CD4-positive, CD25-positive, alpha-beta regulatory T cell (primary cell): ENCODE results near the gene PLD3. TPM values are rescaled to one million over a fixed set of nuclear protein-coding genes. Genes with fewer than 3 reads are reported as not detected.
"Not testable (repeated sequence)": the region's sequence is repeated elsewhere in the genome, so short reads cannot be mapped to it uniquely, and the experiment has no call there.

Experiments
- ATAC-seq, 2 donors: fragments of 150-1000 bp; cut with Tn5 transposase; one replicate each; pipeline ENCODE4 v1.10.0; 2021; ENCODE audit warnings: low read depth in 2 of 2, moderate number of reproducible peaks in 2 of 2, moderate library complexity in 1 of 2
- DNase-seq, 3 donors: peaks; one replicate each; pipeline versions ENCODE4 v3.0.0 to v3.0.0-alpha.2; 2012 to 2022; ENCODE audit warnings: mixed read lengths in 1 of 3
- H3K27ac ChIP-seq: one replicate; pipeline ENCODE4 v1.7.0; 2013; ENCODE audit warnings: mild to moderate bottlenecking, low read length; ENCODE audit not compliant: insufficient read depth, poor library complexity, severe bottlenecking
- H3K27me3 ChIP-seq: one replicate; pipeline ENCODE4 v1.7.0; 2013; ENCODE audit warnings: low read length; ENCODE audit not compliant: control insufficient read depth, insufficient read depth
- H3K36me3 ChIP-seq: one replicate; pipeline ENCODE4 v1.7.0; 2013; ENCODE audit warnings: mild to moderate bottlenecking, low read length, moderate library complexity; ENCODE audit not compliant: control insufficient read depth, insufficient read depth
- H3K4me1 ChIP-seq: 2 replicates; pipeline ENCODE4 v1.7.0; 2013; ENCODE audit warnings: mild to moderate bottlenecking, low read length; ENCODE audit not compliant: insufficient read depth, control insufficient read depth, poor library complexity, severe bottlenecking
- H3K4me3 ChIP-seq: one replicate; pipeline ENCODE4 v1.7.0; 2013; ENCODE audit warnings: low read depth, mild to moderate bottlenecking, low read length, moderate library complexity
- H3K9me3 ChIP-seq, 2 experiments: 1 replicate in 1 of 2; 2 replicates in 1 of 2; pipeline ENCODE4 v1.7.0; 2013; ENCODE audit warnings: low read length in 2 of 2, mild to moderate bottlenecking in 1 of 2, moderate library complexity in 1 of 2; ENCODE audit not compliant: control insufficient read depth in 2 of 2
- H3K27ac Mint-ChIP-seq, 3 donors: one replicate each; pipeline ENCODE4 v1.8.0; 2020 to 2022; ENCODE audit warnings: mild to moderate bottlenecking in 3 of 3, mixed read lengths in 3 of 3, moderate library complexity in 2 of 3
- H3K27me3 Mint-ChIP-seq: one replicate; pipeline ENCODE4 v1.8.0; 2022; ENCODE audit warnings: mild to moderate bottlenecking, mixed read lengths
- H3K36me3 Mint-ChIP-seq: one replicate; pipeline ENCODE4 v1.8.0; 2020; ENCODE audit warnings: mixed read lengths
- H3K4me1 Mint-ChIP-seq, 4 donors: one replicate each; pipeline ENCODE4 v1.8.0; 2020 to 2022; ENCODE audit warnings: mixed read lengths in 4 of 4, mild to moderate bottlenecking in 1 of 4
- H3K4me3 Mint-ChIP-seq, 4 donors: one replicate each; pipeline ENCODE4 v1.8.0; 2020 to 2022; ENCODE audit warnings: mild to moderate bottlenecking in 4 of 4, mixed read lengths in 4 of 4, moderate library complexity in 3 of 4
- H3K9me3 Mint-ChIP-seq, 7 donors: one replicate each; pipeline ENCODE4 v1.8.0; 2020 to 2022; ENCODE audit warnings: mixed read lengths in 7 of 7, mild to moderate bottlenecking in 3 of 7, moderate library complexity in 2 of 7
- polyA plus RNA-seq, 4 donors: library from polyadenylated mRNA; unstranded; fragments of 300-500 nt; fragmentation: Illumina TruSeq; gene quantifications; one replicate each; pipeline ENCODE4 v1.2.3, GENCODE V29; 2021
- total RNA-seq: library from RNA; stranded (reverse); gene quantifications from one replicate; pipeline ENCODE4 v1.2.3, GENCODE V29; 2022

The PLD3 gene
- total and polyA plus RNA-seq, 5 donors from 2014 or later = 49.2 to 73.7 (median 50.3) TPM

DNA sequence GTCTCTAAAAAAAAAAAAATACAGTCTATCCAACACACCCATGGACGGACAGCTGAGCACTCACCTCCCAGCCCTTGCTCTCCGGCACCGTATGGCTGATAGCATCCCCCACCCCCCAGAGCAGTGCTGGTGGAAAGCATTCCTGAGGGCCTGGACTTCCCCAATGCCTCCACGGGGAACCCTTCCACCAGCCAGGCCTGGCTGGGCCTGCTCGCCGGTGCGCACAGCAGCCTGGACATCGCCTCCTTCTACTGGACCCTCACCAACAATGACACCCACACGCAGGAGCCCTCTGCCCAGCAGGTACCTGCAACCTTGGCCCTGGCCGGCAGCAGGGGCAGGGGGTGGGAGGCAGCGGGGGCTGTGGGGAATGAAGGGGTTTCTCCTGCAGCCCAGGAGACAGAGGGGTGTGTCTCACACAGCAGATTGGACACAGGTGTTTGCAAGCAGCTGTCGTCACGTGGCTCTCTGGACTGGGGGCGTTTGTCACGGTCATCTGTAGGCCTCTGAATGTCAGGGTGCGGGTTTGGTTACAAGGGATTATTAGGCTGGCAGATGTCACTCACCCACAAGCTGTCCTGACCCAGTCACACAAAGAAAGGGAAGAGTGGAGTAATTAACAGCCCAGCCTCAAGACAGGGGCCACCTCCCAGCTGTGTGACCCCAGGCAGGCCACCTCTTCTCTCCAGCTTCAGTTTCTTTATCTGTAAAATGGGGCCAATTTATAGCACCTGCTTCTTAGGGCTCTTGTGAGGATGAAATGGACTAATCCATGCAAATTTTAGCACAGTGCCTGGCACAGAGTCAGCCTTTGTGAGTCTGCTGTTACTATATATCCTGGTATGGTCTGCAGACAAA, 19.3 kb downstream of the PLD3 start:
- no peak for DNase-seq
- Histone ChIP-seq H3K4me3 (no peak overlapping the region), H3K4me1 (peaks cover 5% of the 10 kb centered on the region), H3K27ac (no peak overlapping the region), H3K9me3 (no peaks in the 10 kb centered on the region), H3K36me3 (peaks cover 10% of the 10 kb centered on the region), H3K27me3 (no peaks in the 10 kb centered on the region)
- H3K27ac Mint-ChIP-seq = no peak overlapping the region
- H3K4me1 Mint-ChIP-seq = peaks cover 7 to 13% (median 11%) of the 10 kb centered on the region in 4 donors
- no peaks in the 10 kb centered on the region for H3K27me3 Mint-ChIP-seq
- H3K9me3 Mint-ChIP-seq = no peaks in the 10 kb centered on the region
- no peak for ATAC-seq
- H3K4me3 Mint-ChIP-seq = no peak overlapping the region
- H3K36me3 Mint-ChIP-seq = peaks cover 15% of the 10 kb centered on the region

DNA sequence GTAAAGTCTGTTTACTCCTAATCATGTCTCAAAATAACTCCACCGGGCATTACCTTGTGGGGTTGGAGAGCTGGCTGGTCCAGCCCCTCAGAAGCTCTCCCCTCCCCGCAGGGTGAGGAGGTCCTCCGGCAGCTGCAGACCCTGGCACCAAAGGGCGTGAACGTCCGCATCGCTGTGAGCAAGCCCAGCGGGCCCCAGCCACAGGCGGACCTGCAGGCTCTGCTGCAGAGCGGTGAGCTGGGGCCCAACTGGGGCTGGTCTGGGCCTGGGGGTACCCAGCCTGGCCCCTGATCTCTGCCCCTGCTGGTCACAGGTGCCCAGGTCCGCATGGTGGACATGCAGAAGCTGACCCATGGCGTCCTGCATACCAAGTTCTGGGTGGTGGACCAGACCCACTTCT, 21.3 kb downstream of the PLD3 start:
- Histone ChIP-seq H3K27ac (no peak overlapping the region), H3K27me3 (no peaks in the 10 kb centered on the region), H3K9me3 (no peaks in the 10 kb centered on the region), H3K4me1 (peaks cover 5% of the 10 kb centered on the region), H3K4me3 (no peak overlapping the region), H3K36me3 (peaks cover 19% of the 10 kb centered on the region)
- no peak overlapping the region for H3K4me3 Mint-ChIP-seq
- H3K4me1 Mint-ChIP-seq = peaks cover 6 to 10% (median 7%) of the 10 kb centered on the region in 4 donors
- no peaks in the 10 kb centered on the region for H3K9me3 Mint-ChIP-seq
- ATAC-seq (no peak), DNase-seq (no peak)
- H3K27ac Mint-ChIP-seq = peak overlapping the region in 1 of 3 donors; percentile 85
- H3K27me3 Mint-ChIP-seq = no peaks in the 10 kb centered on the region
- H3K36me3 Mint-ChIP-seq = peaks cover 19% of the 10 kb centered on the region

DNA sequence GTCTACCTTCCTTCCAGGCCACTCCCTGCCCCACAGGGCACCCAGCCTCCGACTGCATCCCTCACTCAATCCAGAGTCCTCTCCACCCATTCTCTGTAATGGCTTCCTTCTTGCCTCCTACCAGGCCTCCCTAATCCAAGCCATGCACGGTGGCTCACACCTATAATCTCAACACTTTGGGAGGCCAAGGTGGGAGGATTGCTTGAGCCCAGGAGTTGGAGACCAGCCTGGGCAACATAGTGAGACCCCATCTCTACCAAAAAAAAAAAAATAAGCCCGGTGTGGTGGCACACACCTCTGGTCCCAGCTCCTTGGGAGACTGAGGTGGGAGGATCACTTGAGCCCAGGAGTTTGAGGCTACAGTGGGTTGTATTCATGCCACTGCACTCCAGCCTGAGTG, 21.8 kb downstream of the PLD3 start:
- H3K36me3 ChIP-seq = peaks cover 19% of the 10 kb centered on the region

DNA sequence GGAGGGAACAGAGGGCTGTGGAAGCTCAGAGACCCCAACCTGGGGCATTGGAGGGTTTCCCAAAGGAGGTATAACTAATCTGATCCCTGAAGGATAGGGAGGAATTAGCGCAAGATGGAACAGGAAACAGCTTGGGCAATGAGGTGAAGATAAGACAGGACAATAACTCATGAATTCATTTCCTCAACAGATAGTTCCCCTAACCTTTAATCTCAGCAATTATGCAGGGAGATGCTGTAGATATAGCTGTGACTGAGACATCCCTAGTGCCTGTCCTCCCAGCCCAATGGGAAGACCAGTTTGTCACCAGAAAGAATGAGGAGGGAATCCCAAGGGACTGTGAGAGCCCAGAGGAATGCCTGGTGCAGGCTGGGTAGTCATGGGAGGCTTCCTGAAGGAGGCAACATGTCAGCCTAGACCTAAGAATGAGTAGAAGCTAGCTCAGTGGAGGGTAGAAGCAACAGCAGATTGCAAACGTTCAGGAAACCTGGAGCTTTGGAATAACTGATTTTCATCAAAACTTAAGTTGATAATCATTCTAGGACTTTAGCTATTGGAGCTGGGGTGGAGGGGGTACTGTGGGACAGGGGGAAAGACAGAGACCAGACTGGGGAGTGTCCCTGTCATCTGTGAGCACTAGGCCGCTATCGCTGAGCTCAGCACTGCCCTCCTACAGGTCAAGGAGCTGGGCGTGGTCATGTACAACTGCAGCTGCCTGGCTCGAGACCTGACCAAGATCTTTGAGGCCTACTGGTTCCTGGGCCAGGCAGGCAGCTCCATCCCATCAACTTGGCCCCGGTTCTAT, 22.7 kb downstream of the PLD3 start:
- H3K27me3 ChIP-seq = no peaks in the 10 kb centered on the region
- no peaks in the 10 kb centered on the region for H3K9me3 Mint-ChIP-seq
- peaks cover 0 to 3% (median 0%) of the 10 kb centered on the region in 4 donors for H3K4me1 Mint-ChIP-seq
- peaks cover 16% of the 10 kb centered on the region for H3K36me3 ChIP-seq
- H3K4me3 Mint-ChIP-seq = no peak overlapping the region
- peaks cover 19% of the 10 kb centered on the region for H3K36me3 Mint-ChIP-seq
- ATAC-seq = no peak
- DNase-seq = no peak
- H3K4me3 ChIP-seq = no peak overlapping the region
- no peak overlapping the region for H3K27ac Mint-ChIP-seq
- no peaks in the 10 kb centered on the region for H3K9me3 ChIP-seq
- H3K4me1 ChIP-seq = no peaks in the 10 kb centered on the region
- no peaks in the 10 kb centered on the region for H3K27me3 Mint-ChIP-seq
- no peak overlapping the region for H3K27ac ChIP-seq

More for the DNA sequence above, 21.8 kb downstream of the PLD3 start:
- H3K4me3 Mint-ChIP-seq, H3K4me3 ChIP-seq, H3K4me1 ChIP-seq, H3K9me3 Mint-ChIP-seq, H3K27me3 ChIP-seq, H3K4me1 Mint-ChIP-seq, DNase-seq, H3K27ac ChIP-seq, H3K9me3 ChIP-seq, H3K27me3 Mint-ChIP-seq, ATAC-seq: not testable (repeated sequence)
- Mint-ChIP-seq H3K36me3 (peaks cover 19% of the 10 kb centered on the region), H3K27ac (peak overlapping the region in 1 of 3 donors; percentile 85)

DNA sequence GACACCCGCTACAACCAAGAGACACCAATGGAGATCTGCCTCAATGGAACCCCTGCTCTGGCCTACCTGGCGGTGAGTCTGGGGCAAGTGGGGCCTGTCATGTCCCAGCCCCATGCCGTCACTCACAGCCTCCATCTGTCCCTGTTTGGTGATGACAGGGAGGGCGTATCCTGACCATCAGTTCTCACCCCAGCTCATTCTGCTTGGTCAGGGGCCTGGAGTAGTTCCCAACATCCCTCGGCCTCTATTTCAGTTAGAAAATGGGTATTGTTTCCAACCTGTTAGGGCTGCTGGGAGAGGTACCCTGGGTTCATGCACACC, 23.3 kb downstream of the PLD3 start:
- Histone ChIP-seq H3K27me3 (no peaks in the 10 kb centered on the region), H3K36me3 (peaks cover 13% of the 10 kb centered on the region), H3K9me3 (no peaks in the 10 kb centered on the region), H3K4me1 (no peaks in the 10 kb centered on the region), H3K27ac (no peak overlapping the region), H3K4me3 (no peak overlapping the region)
- no peak overlapping the region for H3K4me3 Mint-ChIP-seq
- no peak for ATAC-seq
- DNase-seq = no peak
- no peaks in the 10 kb centered on the region for H3K9me3 Mint-ChIP-seq
- no peak overlapping the region for H3K27ac Mint-ChIP-seq
- peaks cover 19% of the 10 kb centered on the region for H3K36me3 Mint-ChIP-seq
- H3K4me1 Mint-ChIP-seq = peaks cover 0 to 3% (median 0%) of the 10 kb centered on the region in 4 donors
- H3K27me3 Mint-ChIP-seq = no peaks in the 10 kb centered on the region

DNA sequence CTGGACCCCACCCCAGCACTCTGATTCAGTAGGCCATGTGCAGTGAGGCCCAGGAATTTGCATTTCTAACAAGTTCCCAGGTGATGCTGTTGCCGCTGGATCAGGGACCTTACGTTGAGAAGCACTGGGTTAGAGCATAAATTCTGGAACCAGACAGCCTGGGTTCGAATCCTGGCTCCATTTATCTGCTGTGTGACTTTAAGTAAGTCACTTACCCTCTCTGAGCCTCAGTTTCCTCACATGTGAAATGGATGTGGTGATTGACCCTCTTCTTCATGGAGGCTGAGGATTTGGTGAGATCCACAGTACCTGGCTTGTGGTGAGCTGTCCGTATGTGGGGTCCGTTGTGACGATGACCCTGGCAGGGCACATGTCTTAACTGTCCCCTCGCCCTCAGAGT, 25.6 kb downstream of the PLD3 start:
- H3K4me1 Mint-ChIP-seq = peaks cover 0 to 3% (median 0%) of the 10 kb centered on the region in 4 donors
- Histone ChIP-seq H3K27ac (no peak overlapping the region), H3K4me3 (no peak overlapping the region), H3K27me3 (no peaks in the 10 kb centered on the region), H3K36me3 (peaks cover 13% of the 10 kb centered on the region), H3K9me3 (no peaks in the 10 kb centered on the region), H3K4me1 (no peaks in the 10 kb centered on the region)
- no peaks in the 10 kb centered on the region for H3K9me3 Mint-ChIP-seq
- H3K27me3 Mint-ChIP-seq = no peaks in the 10 kb centered on the region
- no peak overlapping the region for H3K27ac Mint-ChIP-seq
- ATAC-seq = no peak
- no peak for DNase-seq
- H3K36me3 Mint-ChIP-seq = peaks cover 16% of the 10 kb centered on the region
- no peak overlapping the region for H3K4me3 Mint-ChIP-seq

DNA sequence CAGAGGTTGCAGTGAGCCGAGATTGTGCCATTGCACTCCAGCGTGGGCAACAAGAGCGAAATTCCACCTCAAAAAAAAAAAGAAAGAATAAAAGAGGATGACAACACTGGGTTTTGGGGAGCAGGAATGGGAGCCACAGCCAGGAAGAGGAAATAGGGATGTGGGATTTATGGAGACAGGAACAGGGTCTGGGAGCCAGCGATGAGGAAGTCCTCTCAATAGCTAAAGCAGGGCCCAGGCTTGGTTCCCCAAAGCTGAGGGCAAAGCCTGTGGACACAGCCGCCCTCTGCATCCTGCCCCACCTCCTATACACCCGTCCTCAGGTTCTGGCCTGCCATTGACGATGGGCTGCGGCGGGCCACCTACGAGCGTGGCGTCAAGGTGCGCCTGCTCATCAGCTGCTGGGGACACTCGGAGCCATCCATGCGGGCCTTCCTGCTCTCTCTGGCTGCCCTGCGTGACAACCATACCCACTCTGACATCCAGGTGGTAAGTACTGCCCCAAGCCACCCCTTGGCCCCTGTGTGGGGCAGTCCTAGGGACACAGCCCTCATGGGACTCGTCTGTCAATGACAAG, 27.9 kb downstream of the PLD3 start:
- H3K4me3 Mint-ChIP-seq = no peak overlapping the region
- H3K27me3 Mint-ChIP-seq = no peaks in the 10 kb centered on the region
- peaks cover 0 to 3% (median 0%) of the 10 kb centered on the region in 4 donors for H3K4me1 Mint-ChIP-seq
- no peak for DNase-seq
- Histone ChIP-seq H3K27ac (no peak overlapping the region), H3K9me3 (no peaks in the 10 kb centered on the region), H3K27me3 (no peaks in the 10 kb centered on the region), H3K36me3 (peaks cover 8% of the 10 kb centered on the region), H3K4me3 (no peak overlapping the region), H3K4me1 (no peaks in the 10 kb centered on the region)
- H3K27ac Mint-ChIP-seq = no peak overlapping the region
- H3K9me3 Mint-ChIP-seq = no peaks in the 10 kb centered on the region
- peaks cover 19% of the 10 kb centered on the region for H3K36me3 Mint-ChIP-seq
- ATAC-seq = no peak
